ENCODE results near the gene TRIM17. TPM values are rescaled to one million over a fixed set of nuclear protein-coding genes. Genes with fewer than 3 reads are reported as not detected.

The TRIM17 gene
- total and polyA plus RNA-seq, 9 of the 15 experiments (the other 6 are each of a cell fraction or from before 2014, with no cell fraction given) = not detected

DNA sequence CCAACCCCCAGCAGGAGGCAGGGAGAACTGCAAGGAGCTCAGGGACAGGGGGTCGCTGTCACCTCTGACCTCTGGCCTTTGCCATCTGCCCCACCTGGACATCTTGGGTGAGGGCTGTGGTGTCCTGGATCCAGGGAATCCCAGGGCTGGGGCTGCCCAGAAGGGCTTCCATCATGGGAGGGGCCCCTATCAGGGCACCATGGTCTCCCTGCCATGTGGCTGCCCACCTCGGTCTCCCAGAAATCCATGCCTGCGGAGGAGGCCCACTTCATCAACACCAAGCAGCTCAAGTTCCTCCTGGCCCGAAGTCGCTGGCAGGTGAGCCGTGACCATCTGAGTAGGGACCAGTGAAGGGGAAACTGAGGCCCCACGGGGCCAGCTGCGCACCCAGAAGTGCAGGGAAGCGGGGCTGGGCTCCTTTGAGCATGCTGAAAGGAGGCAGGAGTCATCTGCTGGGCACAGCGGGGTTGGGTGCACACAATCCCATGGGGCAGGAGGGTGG is 46.2 kb downstream of the TRIM17 start:
- in situ Hi-C loops (cut with MboI) (no loop called here), intact Hi-C loops (cut with micrococcal nuclease) (no loop called here)
- peak overlapping the region; percentile 85; the same call in 2 of the 3 replicates for H3K27ac ChIP-seq (ENCODE audit: extremely low read depth, low read depth, low read length)
- H3K9me1 ChIP-seq (ENCODE audit: control insufficient read depth, insufficient read depth, low read length) = no peaks in the 10 kb centered on the region
- H3K4me3 ChIP-seq = no peak overlapping the region
- H3K4me1 ChIP-seq (replicated peaks in 1 of 2; ENCODE audit: control insufficient read depth in 2 of 2, insufficient read depth in 2 of 2, low read length in 2 of 2) = peaks cover 48 to 99% of the 10 kb centered on the region in 2 experiments
- peaks cover 20% of the 10 kb centered on the region; the same call in 2 of the 3 replicates for H3K79me2 ChIP-seq (ENCODE audit: control insufficient read depth, insufficient read depth, low read length)
- H3K9me3 ChIP-seq (replicated peaks; ENCODE audit: control insufficient read depth, insufficient read depth, low read depth, low read length) = no peaks in the 10 kb centered on the region
- H2AFZ ChIP-seq (ENCODE audit: low read depth, low read length) = no peak overlapping the region
- DNase-seq (ENCODE audit: extremely low read depth in 1 of 4, low spot score in 3 of 4) (peak in 1 of 4 experiments; percentile 44), FAIRE-seq (no peak), ATAC-seq (no peak)
- ChIA-PET POLR2A (interaction anchor here (1.1 to 1.7 kb wide), 3 partner anchors 16 to 87 kb away, joined by 4 to 5 read pairs (median 4); no protein-coding TSS in a partner anchor), CTCF (ENCODE audit: low intra/inter-chr PET ratio) (no interaction called here)
- H3K27me3 ChIP-seq (ENCODE audit: control insufficient read depth in 2 of 2, insufficient read depth in 2 of 2, low read length in 2 of 2) = no peaks in the 10 kb centered on the region
- H3K4me2 ChIP-seq (ENCODE audit: insufficient read depth, low read length) = no peak overlapping the region
- peak overlapping the region; percentile 71 to 91 for H3K9ac ChIP-seq (ENCODE audit: insufficient read depth in 1 of 2, low read depth in 2 of 2, low read length in 2 of 2)
- H4K20me1 ChIP-seq (replicated peaks; ENCODE audit: control insufficient read depth, insufficient read depth, low read length) = no peaks in the 10 kb centered on the region
- BruUV-seq (replicated peaks) = no TSS peak
- H3K36me3 ChIP-seq (ENCODE audit: control insufficient read depth, insufficient read depth, low read length) = peaks cover 5% of the 10 kb centered on the region; the same call in 1 of the 3 replicates
- WGBS (ENCODE audit: insufficient coverage, low coverage, missing lambda C conversion rate) = 86% methylated on average over 10 of the region's 10 CpGs
- TF ChIP-seq NR4A1 (CRISPR knock-in tag; IDR thresholded peaks at IDR 0.05) (peak; percentile 63; the same call in 1 of the 2 replicates), NR4A1 (tag; IDR thresholded peaks at IDR 0.05) (no peak), RBFOX2 (IDR thresholded peaks at IDR 0.05; ENCODE audit: low read depth, low read length) (peak; percentile 47; the same call in 1 of the 2 replicates), ERF (CRISPR knock-in tag; IDR thresholded peaks at IDR 0.05) (0 out of 2 replicates have a peak, but pooled peaks have one; percentile 9), ZFX (CRISPR knock-in tag; IDR thresholded peaks at IDR 0.05) (0 out of 2 replicates have a peak, but pooled peaks have one; percentile 8), ZNF165 (CRISPR knock-in tag; IDR thresholded peaks at IDR 0.05; ENCODE audit: borderline replicate concordance) (0 out of 2 replicates have a peak, but pooled peaks have one; percentile 14), PHB2 (IDR thresholded peaks at IDR 0.05; ENCODE audit: low read depth) (no peak), NR2C2 (CRISPR knock-in tag; IDR thresholded peaks at IDR 0.05) (peak; percentile 82; the same call in 1 of the 2 replicates), NR2C2 (tag; IDR thresholded peaks at IDR 0.05) (peak; percentile 85), SIN3A (IDR thresholded peaks at IDR 0.05; ENCODE audit: borderline replicate concordance in 2 of 2, control insufficient read depth in 1 of 2, low read depth in 2 of 2, low read length in 2 of 2) (no peak), ZBTB7A (IDR thresholded peaks at IDR 0.05; ENCODE audit: borderline replicate concordance, control insufficient read depth, low read depth, low read length) (peak; percentile 57), HIVEP1 (CRISPR knock-in tag; IDR thresholded peaks at IDR 0.05) (peak; percentile 61; the same call in 1 of the 2 replicates)
- TF ChIP-seq, protein P1, sequence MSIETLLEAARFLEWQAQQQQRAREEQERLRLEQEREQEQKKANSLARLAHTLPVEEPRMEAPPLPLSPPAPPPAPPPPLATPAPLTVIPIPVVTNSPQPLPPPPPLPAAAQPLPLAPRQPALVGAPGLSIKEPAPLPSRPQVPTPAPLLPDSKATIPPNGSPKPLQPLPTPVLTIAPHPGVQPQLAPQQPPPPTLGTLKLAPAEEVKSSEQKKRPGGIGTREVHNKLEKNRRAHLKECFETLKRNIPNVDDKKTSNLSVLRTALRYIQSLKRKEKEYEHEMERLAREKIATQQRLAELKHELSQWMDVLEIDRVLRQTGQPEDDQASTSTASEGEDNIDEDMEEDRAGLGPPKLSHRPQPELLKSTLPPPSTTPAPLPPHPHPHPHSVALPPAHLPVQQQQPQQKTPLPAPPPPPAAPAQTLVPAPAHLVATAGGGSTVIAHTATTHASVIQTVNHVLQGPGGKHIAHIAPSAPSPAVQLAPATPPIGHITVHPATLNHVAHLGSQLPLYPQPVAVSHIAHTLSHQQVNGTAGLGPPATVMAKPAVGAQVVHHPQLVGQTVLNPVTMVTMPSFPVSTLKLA (conservative IDR thresholded peaks at IDR 0.05) = no peak
- TF ChIP-seq, protein P2, sequence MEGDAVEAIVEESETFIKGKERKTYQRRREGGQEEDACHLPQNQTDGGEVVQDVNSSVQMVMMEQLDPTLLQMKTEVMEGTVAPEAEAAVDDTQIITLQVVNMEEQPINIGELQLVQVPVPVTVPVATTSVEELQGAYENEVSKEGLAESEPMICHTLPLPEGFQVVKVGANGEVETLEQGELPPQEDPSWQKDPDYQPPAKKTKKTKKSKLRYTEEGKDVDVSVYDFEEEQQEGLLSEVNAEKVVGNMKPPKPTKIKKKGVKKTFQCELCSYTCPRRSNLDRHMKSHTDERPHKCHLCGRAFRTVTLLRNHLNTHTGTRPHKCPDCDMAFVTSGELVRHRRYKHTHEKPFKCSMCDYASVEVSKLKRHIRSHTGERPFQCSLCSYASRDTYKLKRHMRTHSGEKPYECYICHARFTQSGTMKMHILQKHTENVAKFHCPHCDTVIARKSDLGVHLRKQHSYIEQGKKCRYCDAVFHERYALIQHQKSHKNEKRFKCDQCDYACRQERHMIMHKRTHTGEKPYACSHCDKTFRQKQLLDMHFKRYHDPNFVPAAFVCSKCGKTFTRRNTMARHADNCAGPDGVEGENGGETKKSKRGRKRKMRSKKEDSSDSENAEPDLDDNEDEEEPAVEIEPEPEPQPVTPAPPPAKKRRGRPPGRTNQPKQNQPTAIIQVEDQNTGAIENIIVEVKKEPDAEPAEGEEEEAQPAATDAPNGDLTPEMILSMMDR (IDR thresholded peaks at IDR 0.05 in 2 of 3, conservative IDR thresholded peaks at IDR 0.05 in 1 of 3; ENCODE audit: insufficient read depth in 2 of 3, low read depth in 1 of 3, low read length in 3 of 3) = 0 out of 6 replicates have a peak, but pooled peaks of 1 of the 3 experiments have one; percentile 14
- TF ChIP-seq, protein P3, sequence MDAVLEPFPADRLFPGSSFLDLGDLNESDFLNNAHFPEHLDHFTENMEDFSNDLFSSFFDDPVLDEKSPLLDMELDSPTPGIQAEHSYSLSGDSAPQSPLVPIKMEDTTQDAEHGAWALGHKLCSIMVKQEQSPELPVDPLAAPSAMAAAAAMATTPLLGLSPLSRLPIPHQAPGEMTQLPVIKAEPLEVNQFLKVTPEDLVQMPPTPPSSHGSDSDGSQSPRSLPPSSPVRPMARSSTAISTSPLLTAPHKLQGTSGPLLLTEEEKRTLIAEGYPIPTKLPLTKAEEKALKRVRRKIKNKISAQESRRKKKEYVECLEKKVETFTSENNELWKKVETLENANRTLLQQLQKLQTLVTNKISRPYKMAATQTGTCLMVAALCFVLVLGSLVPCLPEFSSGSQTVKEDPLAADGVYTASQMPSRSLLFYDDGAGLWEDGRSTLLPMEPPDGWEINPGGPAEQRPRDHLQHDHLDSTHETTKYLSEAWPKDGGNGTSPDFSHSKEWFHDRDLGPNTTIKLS (IDR thresholded peaks at IDR 0.05; ENCODE audit: borderline replicate concordance, low read depth) = no peak
- TF ChIP-seq, protein P4, sequence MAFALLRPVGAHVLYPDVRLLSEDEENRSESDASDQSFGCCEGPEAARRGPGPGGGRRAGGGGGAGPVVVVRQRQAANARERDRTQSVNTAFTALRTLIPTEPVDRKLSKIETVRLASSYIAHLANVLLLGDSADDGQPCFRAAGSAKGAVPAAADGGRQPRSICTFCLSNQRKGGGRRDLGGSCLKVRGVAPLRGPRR (CRISPR knock-in tag; IDR thresholded peaks at IDR 0.05) = 0 out of 2 replicates have a peak, but pooled peaks have one; percentile 66

All from K562 (cell line).